Measurements from ENCODE around the gene RANBP10. TPM values are rescaled to one million over a fixed set of nuclear protein-coding genes. Genes with fewer than 3 reads are reported as not detected.

RANBP10 gene
- total and polyA plus RNA-seq, 8 donors: 16.8 to 45.8 (median 34.5) TPM

GRCh38 chr16:67847064-67847861 is 40.9 kb upstream of the RANBP10 start, which contains the start of gene CENPT:
Gene CENPT, minus strand, starts transcription at chr16:67847693. Its CDS starts 13,834 bp downstream, at chr16:67833859.
- Histone ChIP-seq H3K27ac (peak within 1 kb of the TSS; percentile 95 to 96), H3K4me1 (peaks cover 41 to 61% of the 10 kb centered on the region in 2 donors), H3K4me3 (peak within 1 kb of the TSS; percentile 98), H3K36me3 (peaks cover 0 to 5% of the 10 kb centered on the region in 2 donors), H3K27me3 (no peaks in the 10 kb centered on the region), H3K9me3 (no peaks in the 10 kb centered on the region)
- DNase-seq (peak in 3 of 4 donors; percentile 57 to 91 (median 58)), ATAC-seq (peak; percentile 68)
- peak in 1 of 2 donors; percentile 6 for TF ChIP-seq CTCF (IDR thresholded peaks at IDR 0.05)
- intact Hi-C loops (cut with DNase I): no loop called here

GRCh38 chr16:67846320-67847063 is 40.1 kb upstream of the RANBP10 start, which contains the start of gene NUTF2:
Gene NUTF2, plus strand, starts transcription at chr16:67846933. Its CDS starts 18,198 bp downstream, at chr16:67865131.
- H3K27me3 ChIP-seq: no peaks in the 10 kb centered on the region
- ATAC-seq: peak; percentile 86
- no peaks in the 10 kb centered on the region for H3K36me3 ChIP-seq
- peak; percentile 95 to 97 (median 97) for DNase-seq
- H3K4me3 ChIP-seq: peak within 1 kb of the TSS; percentile 98
- peaks cover 41 to 64% of the 10 kb centered on the region in 2 donors for H3K4me1 ChIP-seq
- no peak for TF ChIP-seq CTCF (IDR thresholded peaks at IDR 0.05)
- intact Hi-C loops (cut with DNase I): no loop called here
- peak within 1 kb of the TSS; percentile 95 to 96 for H3K27ac ChIP-seq
- H3K9me3 ChIP-seq: no peaks in the 10 kb centered on the region

- no peaks in the 10 kb centered on the region for H3K36me3 ChIP-seq
- peak overlapping the region; percentile 95 to 96 for H3K27ac ChIP-seq
- TF ChIP-seq CTCF (IDR thresholded peaks at IDR 0.05): no peak
- H3K27me3 ChIP-seq: no peaks in the 10 kb centered on the region
- ATAC-seq (no peak), DNase-seq (no peak)
- no peaks in the 10 kb centered on the region for H3K9me3 ChIP-seq
- intact Hi-C loops (cut with DNase I): no loop called here
- H3K4me1 ChIP-seq: peaks cover 41 to 67% of the 10 kb centered on the region in 2 donors
- H3K4me3 ChIP-seq: peak overlapping the region; percentile 98
Observed at GRCh38 chr16:67846063-67846319, 39.6 kb upstream of the RANBP10 start.

GRCh38 chr16:67845291-67846062 is 39.1 kb upstream of the RANBP10 start:
- no peaks in the 10 kb centered on the region for H3K9me3 ChIP-seq
- no peaks in the 10 kb centered on the region for H3K36me3 ChIP-seq
- peak overlapping the region; percentile 95 to 96 for H3K27ac ChIP-seq
- ATAC-seq: no peak
- intact Hi-C loops (cut with DNase I): no loop called here
- DNase-seq: no peak
- H3K27me3 ChIP-seq: no peaks in the 10 kb centered on the region
- peak overlapping the region; percentile 98 for H3K4me3 ChIP-seq
- peaks cover 41 to 67% of the 10 kb centered on the region in 2 donors for H3K4me1 ChIP-seq
- TF ChIP-seq CTCF (IDR thresholded peaks at IDR 0.05): no peak
